WTC11 (cell line): ENCODE data around the gene RHBG. TPM values are rescaled to one million over a fixed set of nuclear protein-coding genes. Genes with fewer than 3 reads are reported as not detected.

ENCODE experiments used
- ATAC-seq: fragments of 200-7000 bp; cut with Tn5 transposase; 2 replicates; pipeline ENCODE4 v1.10.0; 2021; ENCODE audit warnings: mild to moderate bottlenecking, moderate library complexity
- CTCF ChIA-PET: fragments of 300-600 bp; sonication (Branson Sonifier 250); formaldehyde crosslinking; loops from one replicate; lab custom pipeline; 2021; ENCODE audit warnings: antibody characterized with exemption; lab: Charles Lee
- POLR2A ChIA-PET: fragments of 350-600 bp; sonication (Branson Sonifier 250); formaldehyde crosslinking; loops from one replicate; lab custom pipeline; 2021; ENCODE audit warnings: antibody characterized with exemption; lab: Charles Lee
- DNase-seq: peaks from one replicate; pipeline ENCODE4 v3.0.0; 2021; ENCODE audit warnings: low spot score
- H3K27ac Mint-ChIP-seq: 2 replicates; pipeline ENCODE4 v1.8.0; 2021; ENCODE audit warnings: mixed read lengths
- H3K27me3 Mint-ChIP-seq: 2 replicates; pipeline ENCODE4 v1.8.0; 2021; ENCODE audit warnings: low read depth, mild to moderate bottlenecking, moderate library complexity, mixed read lengths
- H3K36me3 Mint-ChIP-seq: 2 replicates; pipeline ENCODE4 v1.8.0; 2021; ENCODE audit warnings: mixed read lengths
- H3K4me1 Mint-ChIP-seq: 2 replicates; pipeline ENCODE4 v1.8.0; 2022; ENCODE audit warnings: mixed read lengths
- H3K4me3 Mint-ChIP-seq: 2 replicates; pipeline ENCODE4 v1.8.0; 2021; ENCODE audit warnings: mild to moderate bottlenecking, moderate library complexity, mixed read lengths
- H3K9me3 Mint-ChIP-seq: 2 replicates; pipeline ENCODE4 v1.8.0; 2021; ENCODE audit warnings: mixed read lengths
- ARID4B ChIP-seq: sonication (generic); formaldehyde crosslinking; IDR thresholded peaks from 2 replicates; pipeline ENCODE4 v1.8.0; 2023; ENCODE audit warnings: missing genetic modification reagents, mild to moderate bottlenecking, borderline replicate concordance
- CREM ChIP-seq: sonication (generic); formaldehyde crosslinking; IDR thresholded peaks from 2 replicates; pipeline ENCODE4 v1.8.1; 2022; ENCODE audit warnings: mild to moderate bottlenecking, missing genetic modification reagents, moderate library complexity
- EMX1 ChIP-seq: fragments of 250-450 bp; sonication (Bioruptor Pico); IDR thresholded peaks from 2 replicates; pipeline ENCODE4 v1.8.0; 2021; ENCODE audit warnings: mild to moderate bottlenecking
- ETV6 ChIP-seq: sonication (generic); formaldehyde crosslinking; IDR thresholded peaks from 2 replicates; pipeline ENCODE4 v1.8.1; 2022; ENCODE audit warnings: mild to moderate bottlenecking, missing genetic modification reagents
- FOXJ3 ChIP-seq: sonication (generic); formaldehyde crosslinking; IDR thresholded peaks from 2 replicates; pipeline ENCODE4 v1.9.0; 2021; ENCODE audit warnings: missing genetic modification reagents, mild to moderate bottlenecking, borderline replicate concordance
- FOXK1 ChIP-seq: sonication (generic); formaldehyde crosslinking; IDR thresholded peaks from 2 replicates; pipeline ENCODE4 v1.8.0; 2022; ENCODE audit warnings: mild to moderate bottlenecking, moderate library complexity, missing genetic modification reagents
- FOXP1 ChIP-seq: sonication (generic); formaldehyde crosslinking; IDR thresholded peaks from 2 replicates; pipeline ENCODE4 v1.8.0; 2022; ENCODE audit warnings: missing genetic modification reagents, mild to moderate bottlenecking, moderate library complexity, borderline replicate concordance
- GABPB1 ChIP-seq: sonication (generic); formaldehyde crosslinking; IDR thresholded peaks from 2 replicates; pipeline ENCODE4 v1.8.1; 2023; ENCODE audit warnings: mild to moderate bottlenecking, missing genetic modification reagents
- GRHL2 ChIP-seq: fragments of 250-450 bp; sonication (Bioruptor Pico); IDR thresholded peaks from 2 replicates; pipeline ENCODE4 v1.8.0; 2022; ENCODE audit warnings: mild to moderate bottlenecking, moderate library complexity; ENCODE audit not compliant: insufficient replicate concordance, severe bottlenecking
- HMGA2 ChIP-seq: fragments of 250-450 bp; sonication (Bioruptor Pico); IDR thresholded peaks from 2 replicates; pipeline ENCODE4 v1.4.0; 2021; ENCODE audit warnings: mild to moderate bottlenecking, moderate library complexity
- JUN ChIP-seq: sonication (generic); formaldehyde crosslinking; IDR thresholded peaks from 2 replicates; pipeline ENCODE4 v1.8.0; 2023; ENCODE audit warnings: mild to moderate bottlenecking, missing genetic modification reagents
- MAX ChIP-seq: sonication (generic); formaldehyde crosslinking; IDR thresholded peaks from 2 replicates; pipeline ENCODE4 v1.8.0; 2022; ENCODE audit warnings: mild to moderate bottlenecking, missing genetic modification reagents
- NFYB ChIP-seq: sonication (generic); formaldehyde crosslinking; conservative IDR thresholded peaks from 2 replicates; pipeline ENCODE4 v1.8.0; 2022; ENCODE audit warnings: low read depth, missing genetic modification reagents
- NR2C2 ChIP-seq: sonication (generic); formaldehyde crosslinking; IDR thresholded peaks from 2 replicates; pipeline ENCODE4 v1.8.0; 2022; ENCODE audit warnings: mild to moderate bottlenecking, missing genetic modification reagents
- NR3C1 ChIP-seq: sonication (generic); formaldehyde crosslinking; conservative IDR thresholded peaks from 2 replicates; pipeline ENCODE4 v1.8.1; 2023; ENCODE audit warnings: low read depth, mild to moderate bottlenecking, missing genetic modification reagents
- PRRX2 ChIP-seq: fragments of 250-450 bp; sonication (Bioruptor Pico); IDR thresholded peaks from 2 replicates; pipeline ENCODE4 v1.8.0; 2021; ENCODE audit warnings: mild to moderate bottlenecking
- SMAD3 ChIP-seq: sonication (generic); formaldehyde crosslinking; IDR thresholded peaks from 2 replicates; pipeline ENCODE4 v1.8.0; 2022; ENCODE audit warnings: missing genetic modification reagents, mild to moderate bottlenecking, borderline replicate concordance
- SP1 ChIP-seq: sonication (generic); formaldehyde crosslinking; conservative IDR thresholded peaks from 2 replicates; pipeline ENCODE4 v1.8.1; 2022; ENCODE audit warnings: missing genetic modification reagents
- TEAD1 ChIP-seq: sonication (generic); formaldehyde crosslinking; IDR thresholded peaks from 2 replicates; pipeline ENCODE4 v1.8.0; 2022; ENCODE audit warnings: mild to moderate bottlenecking, missing genetic modification reagents
- USF1 ChIP-seq: sonication (generic); formaldehyde crosslinking; IDR thresholded peaks from 2 replicates; pipeline ENCODE4 v1.8.0; 2022; ENCODE audit warnings: mild to moderate bottlenecking, missing genetic modification reagents
- USF2 ChIP-seq: sonication (generic); formaldehyde crosslinking; IDR thresholded peaks from 2 replicates; pipeline ENCODE4 v1.8.1; 2023; ENCODE audit warnings: mild to moderate bottlenecking, missing genetic modification reagents, moderate library complexity
- ZNF232 ChIP-seq: sonication (generic); formaldehyde crosslinking; IDR thresholded peaks from 2 replicates; pipeline ENCODE4 v1.8.0; 2022; ENCODE audit warnings: mild to moderate bottlenecking, missing genetic modification reagents
- ZNF425 ChIP-seq: fragments of 250-450 bp; sonication (Bioruptor Pico); conservative IDR thresholded peaks from 2 replicates; pipeline ENCODE4 v1.9.0; 2021; ENCODE audit warnings: mild to moderate bottlenecking
- total RNA-seq: library from RNA; stranded (reverse); gene quantifications from 3 replicates; pipeline ENCODE4 v1.2.3, GENCODE V29; 2021

Gene RHBG
- total RNA-seq, 1 experiment from 2014 or later, result 1.9 TPM

- CTCF ChIA-PET, result interaction anchor here (0.6 to 3.0 kb wide), 10 partner anchors 18 to 197 kb away, joined by 3 to 14 read pairs (median 4); partner anchors contain the start of genes PMF1, SLC25A44 and SMG5
- Mint-ChIP-seq H3K4me3 (peak within 1 kb of the TSS; percentile 99), H3K27me3 (no peaks in the 10 kb centered on the region), H3K9me3 (no peaks in the 10 kb centered on the region), H3K36me3 (peaks cover 32% of the 10 kb centered on the region), H3K27ac (peak within 1 kb of the TSS; percentile 96), H3K4me1 (peaks cover 18% of the 10 kb centered on the region)
- no peak for TF ChIP-seq EMX1 (CRISPR knock-in tag)
- TF ChIP-seq SMAD3, result 0 out of 2 replicates have a peak, but pooled peaks have one; percentile 74
- peak; percentile 48 for TF ChIP-seq USF2 (CRISPR knock-in tag)
- peak; percentile 34; the same call in 1 of the 2 replicates for TF ChIP-seq TEAD1 (CRISPR knock-in tag)
- peak; percentile 88 for TF ChIP-seq CREM
- peak; percentile 74 for TF ChIP-seq SP1
- TF ChIP-seq PRRX2 (CRISPR knock-in tag), result 0 out of 2 replicates have a peak, but pooled peaks have one; percentile 43
- peak; percentile 99 for TF ChIP-seq MAX (CRISPR knock-in tag)
- TF ChIP-seq ARID4B (CRISPR knock-in tag), result 0 out of 2 replicates have a peak, but pooled peaks have one; percentile 47
- TF ChIP-seq GRHL2 (CRISPR knock-in tag), result no peak
- peak; percentile 71; the same call in 1 of the 2 replicates for TF ChIP-seq USF1 (CRISPR knock-in tag)
- TF ChIP-seq ZNF425 (CRISPR knock-in tag), result no peak
- TF ChIP-seq FOXK1 (CRISPR knock-in tag), result peak; percentile 33; the same call in 1 of the 2 replicates
- TF ChIP-seq ETV6 (CRISPR knock-in tag), result peak; percentile 62
- TF ChIP-seq NR2C2, result no peak
- no peak for TF ChIP-seq JUN
- peak; percentile 63; the same call in 1 of the 2 replicates for TF ChIP-seq GABPB1 (CRISPR knock-in tag)
- TF ChIP-seq HMGA2, result no peak
- peak; percentile 100 for TF ChIP-seq NFYB (CRISPR knock-in tag)
- TF ChIP-seq FOXP1, result peak; percentile 31; the same call in 1 of the 2 replicates
- TF ChIP-seq FOXJ3 (CRISPR knock-in tag), result no peak
- TF ChIP-seq ZNF232 (CRISPR knock-in tag), result no peak; the same call in 1 of the 2 replicates
- no peak for TF ChIP-seq NR3C1 (CRISPR knock-in tag)
- peak; percentile 98 for DNase-seq
- peak; percentile 97 for ATAC-seq
- POLR2A ChIA-PET, result interaction anchor here (0.6 to 2.4 kb wide), 4 partner anchors 55 to 330 kb away, joined by 3 to 10 read pairs (median 4); partner anchors contain the start of gene SMG5
Measured at GRCh38 chr1:156338180-156338976, 30.6 kb upstream of the RHBG start, which contains the start of the genes CCT3 and TSACC. TSS of gene CCT3 (minus strand) at chr1:156338292. CDS start at chr1:156338184, 108 bp downstream. TSS of gene TSACC (plus strand) at chr1:156338526. CDS start at chr1:156339758, 1,232 bp downstream.
